ENCODE measurements around the gene PLAC8L1.
"Not testable (repeated sequence)": the region's sequence is repeated elsewhere in the genome, so short reads cannot be mapped to it uniquely, and the experiment has no call there.

Gene PLAC8L1

DNA sequence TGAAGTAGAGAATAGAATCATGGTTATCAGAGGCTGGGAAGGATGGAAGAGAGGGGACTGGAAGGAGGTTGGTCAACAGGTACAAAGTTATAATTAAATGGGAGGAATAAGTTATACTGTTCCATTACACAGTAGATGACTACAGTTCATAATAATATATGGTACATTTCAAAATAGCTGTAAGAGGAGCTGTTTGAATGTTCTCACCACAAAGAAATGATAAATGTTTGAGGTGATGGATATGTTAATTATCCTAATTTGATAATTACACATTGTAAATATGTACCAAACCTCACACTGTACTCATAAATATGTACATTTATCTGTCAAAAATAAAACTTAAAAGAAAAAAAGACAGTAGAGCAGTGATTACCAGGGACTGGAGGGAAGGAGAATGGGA, 12.9 kb upstream of the PLAC8L1 start:
- peaks cover 88% of the 10 kb centered on the region for H3K36me3 ChIP-seq (ENCODE audit: insufficient read depth, low read length)

DNA sequence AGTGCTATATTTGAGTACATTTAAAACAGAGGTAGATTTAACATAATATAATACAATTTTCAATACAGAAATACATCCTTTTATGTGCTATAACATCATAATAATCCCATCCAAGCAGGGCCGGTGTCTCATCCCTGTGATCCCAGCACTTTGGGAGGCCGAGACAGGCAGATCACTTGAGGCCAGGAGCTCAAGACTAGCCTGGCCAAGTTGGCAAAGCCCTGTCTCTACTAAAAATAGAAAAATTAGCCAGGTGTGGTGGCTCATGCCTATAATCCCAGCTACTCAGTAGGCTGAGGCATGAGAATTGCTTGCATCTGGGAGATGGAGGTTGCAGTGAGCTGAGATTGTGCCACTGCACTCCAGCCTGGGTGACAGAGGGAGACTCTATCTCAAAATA, 11.8 kb upstream of the PLAC8L1 start:
- H3K4me1 ChIP-seq (ENCODE audit: insufficient read depth, low read length, severe bottlenecking); H3F3A ChIP-seq (ENCODE audit: insufficient read depth, low read length); H3K4me2 ChIP-seq (ENCODE audit: low read length); H3K4me3 ChIP-seq (ENCODE audit: low read depth, low read length, poor library complexity, severe bottlenecking); H2AFZ ChIP-seq (ENCODE audit: low read length); H3K27ac ChIP-seq (ENCODE audit: low read depth, low read length, poor library complexity, severe bottlenecking); H3K9me3 ChIP-seq (ENCODE audit: low read length); H3K79me2 ChIP-seq (ENCODE audit: insufficient read depth, low read length); H3K9me2 ChIP-seq (ENCODE audit: low read depth, low read length); H3K9ac ChIP-seq (ENCODE audit: low read length); H3K27me3 ChIP-seq (ENCODE audit: insufficient read depth, low read length); H4K20me1 ChIP-seq (ENCODE audit: insufficient read depth, low read length): not testable (repeated sequence)
- peaks cover 88% of the 10 kb centered on the region for H3K36me3 ChIP-seq (ENCODE audit: insufficient read depth, low read length)

More for the DNA sequence above, 12.9 kb upstream of the PLAC8L1 start:
- no peak overlapping the region for H3K4me2 ChIP-seq (ENCODE audit: low read length)
- no peak overlapping the region for H2AFZ ChIP-seq (ENCODE audit: low read length)
- no peak overlapping the region for H3K9ac ChIP-seq (ENCODE audit: low read length)
- H3K9me2 ChIP-seq (ENCODE audit: low read depth, low read length), result no peaks in the 10 kb centered on the region
- no peak overlapping the region for H3K4me3 ChIP-seq (ENCODE audit: low read depth, low read length, poor library complexity, severe bottlenecking)
- no peaks in the 10 kb centered on the region for H3K4me1 ChIP-seq (ENCODE audit: insufficient read depth, low read length, severe bottlenecking)
- TF ChIP-seq CTCF (IDR thresholded peaks at IDR 0.05; ENCODE audit: low read length) (no peak), EZH2 (IDR thresholded peaks at IDR 0.05; ENCODE audit: borderline replicate concordance, low read length) (no peak)
- H3K27ac ChIP-seq (ENCODE audit: low read depth, low read length, poor library complexity, severe bottlenecking), result no peak overlapping the region
- no peaks in the 10 kb centered on the region for H3F3A ChIP-seq (ENCODE audit: insufficient read depth, low read length)
- H3K27me3 ChIP-seq (ENCODE audit: insufficient read depth, low read length), result no peaks in the 10 kb centered on the region
- H4K20me1 ChIP-seq (ENCODE audit: insufficient read depth, low read length), result no peaks in the 10 kb centered on the region; the same call in 1 of the 2 replicates
- no peaks in the 10 kb centered on the region for H3K79me2 ChIP-seq (ENCODE audit: insufficient read depth, low read length)
- no peaks in the 10 kb centered on the region for H3K9me3 ChIP-seq (ENCODE audit: low read length)

DNA sequence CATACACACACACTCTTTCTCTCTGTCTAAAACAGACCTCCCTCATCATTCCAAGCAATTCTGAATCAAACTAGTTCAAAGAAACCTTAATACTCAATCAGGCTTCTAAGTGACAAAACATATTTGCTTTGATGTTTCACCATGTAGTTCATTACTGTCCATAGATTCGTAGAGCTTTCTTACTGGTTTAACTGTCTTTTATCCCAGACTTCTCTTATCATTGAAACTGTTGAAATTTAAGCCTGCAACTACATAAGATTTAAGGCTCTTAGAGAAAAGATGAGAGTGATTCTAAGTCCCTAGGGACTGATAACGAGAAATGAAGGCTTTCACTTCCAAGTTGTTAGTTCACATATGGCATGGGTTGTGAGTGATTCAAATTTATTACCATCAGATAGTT, 11.0 kb upstream of the PLAC8L1 start:
- no peak for TF ChIP-seq CTCF (IDR thresholded peaks at IDR 0.05; ENCODE audit: low read length)
- TF ChIP-seq EZH2 (IDR thresholded peaks at IDR 0.05; ENCODE audit: borderline replicate concordance, low read length), result no peak
- Histone ChIP-seq H3K9me3 (ENCODE audit: low read length) (no peaks in the 10 kb centered on the region), H3K4me1 (ENCODE audit: insufficient read depth, low read length, severe bottlenecking) (peaks cover 7% of the 10 kb centered on the region), H3K4me2 (ENCODE audit: low read length) (no peak overlapping the region), H3K27ac (ENCODE audit: low read depth, low read length, poor library complexity, severe bottlenecking) (no peak overlapping the region), H3F3A (ENCODE audit: insufficient read depth, low read length) (no peaks in the 10 kb centered on the region), H2AFZ (ENCODE audit: low read length) (no peak overlapping the region), H4K20me1 (ENCODE audit: insufficient read depth, low read length) (no peaks in the 10 kb centered on the region; the same call in 1 of the 2 replicates), H3K79me2 (ENCODE audit: insufficient read depth, low read length) (no peaks in the 10 kb centered on the region), H3K9me2 (ENCODE audit: low read depth, low read length) (no peaks in the 10 kb centered on the region), H3K27me3 (ENCODE audit: insufficient read depth, low read length) (no peaks in the 10 kb centered on the region), H3K4me3 (ENCODE audit: low read depth, low read length, poor library complexity, severe bottlenecking) (no peak overlapping the region), H3K9ac (ENCODE audit: low read length) (no peak overlapping the region), H3K36me3 (ENCODE audit: insufficient read depth, low read length) (peaks cover 80% of the 10 kb centered on the region)

- Histone ChIP-seq H3K9me3 (ENCODE audit: low read length) (no peaks in the 10 kb centered on the region), H3K9ac (ENCODE audit: low read length) (no peak overlapping the region), H3F3A (ENCODE audit: insufficient read depth, low read length) (no peaks in the 10 kb centered on the region), H3K4me2 (ENCODE audit: low read length) (no peak overlapping the region), H3K79me2 (ENCODE audit: insufficient read depth, low read length) (no peaks in the 10 kb centered on the region), H3K4me3 (ENCODE audit: low read depth, low read length, poor library complexity, severe bottlenecking) (no peak overlapping the region), H4K20me1 (ENCODE audit: insufficient read depth, low read length) (no peaks in the 10 kb centered on the region), H3K9me2 (ENCODE audit: low read depth, low read length) (no peaks in the 10 kb centered on the region), H3K36me3 (ENCODE audit: insufficient read depth, low read length) (peaks cover 41% of the 10 kb centered on the region), H3K27ac (ENCODE audit: low read depth, low read length, poor library complexity, severe bottlenecking) (no peak overlapping the region), H3K4me1 (ENCODE audit: insufficient read depth, low read length, severe bottlenecking) (peaks cover 10% of the 10 kb centered on the region), H3K27me3 (ENCODE audit: insufficient read depth, low read length) (no peaks in the 10 kb centered on the region), H2AFZ (ENCODE audit: low read length) (no peak overlapping the region)
- no peak for TF ChIP-seq EZH2 (IDR thresholded peaks at IDR 0.05; ENCODE audit: borderline replicate concordance, low read length)
- no peak for TF ChIP-seq CTCF (IDR thresholded peaks at IDR 0.05; ENCODE audit: low read length)
Measured at GRCh38 chr5:146112476-146112875, 7.1 kb upstream of the PLAC8L1 start.
